Measurements from ENCODE around the gene CSK.

The CSK gene

DNA sequence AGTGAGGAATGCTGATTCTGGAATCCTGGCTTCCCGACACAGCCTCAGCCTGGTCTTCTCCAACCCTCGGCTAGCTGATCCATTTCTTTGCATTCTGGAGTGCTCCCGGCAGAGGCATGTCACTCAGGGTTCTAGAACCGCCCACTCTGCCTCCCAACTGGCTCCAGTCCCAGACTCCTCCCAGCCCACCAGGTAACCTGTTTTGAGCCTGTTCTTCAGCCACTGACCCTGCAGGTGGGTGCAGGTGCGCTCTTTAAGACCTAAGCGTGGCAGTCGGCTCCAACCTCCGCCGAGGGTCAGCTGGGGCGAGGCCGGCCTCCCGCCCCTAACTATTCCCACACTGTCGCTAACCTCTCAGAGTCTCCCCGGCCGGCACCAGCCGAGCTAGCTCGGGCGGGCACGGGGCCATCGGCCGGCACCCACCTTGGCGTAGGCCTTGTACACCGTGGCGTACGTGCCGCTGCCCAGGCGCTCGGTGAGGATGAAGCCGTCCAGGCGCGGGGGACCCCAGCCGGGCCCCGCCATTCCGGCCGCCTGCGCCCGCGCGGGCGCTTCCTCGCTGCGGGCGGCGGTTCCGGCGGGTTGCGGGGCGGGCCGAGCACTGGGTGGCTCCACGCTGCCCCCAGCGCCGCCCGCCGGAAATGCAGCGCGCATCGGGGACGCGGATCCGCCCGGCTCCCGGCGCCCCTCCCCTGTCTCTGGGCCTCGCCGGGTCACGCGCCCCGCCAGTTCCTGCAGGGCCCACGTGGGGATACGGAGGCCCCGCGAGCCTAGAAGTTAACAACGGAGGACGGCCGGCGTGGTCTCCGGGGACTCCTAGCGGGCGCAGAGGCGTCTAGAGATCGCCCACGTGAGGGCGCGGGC is 60.9 kb downstream of the CSK start, which contains the start of gene ULK3:
ULK3 (minus strand) TSS at position 576 of the 864 bp plus-strand sequence; CDS start at position 525, 51 bp downstream.
- DNase-seq (ENCODE audit: low read depth, low spot score), result peak; percentile 96

DNA sequence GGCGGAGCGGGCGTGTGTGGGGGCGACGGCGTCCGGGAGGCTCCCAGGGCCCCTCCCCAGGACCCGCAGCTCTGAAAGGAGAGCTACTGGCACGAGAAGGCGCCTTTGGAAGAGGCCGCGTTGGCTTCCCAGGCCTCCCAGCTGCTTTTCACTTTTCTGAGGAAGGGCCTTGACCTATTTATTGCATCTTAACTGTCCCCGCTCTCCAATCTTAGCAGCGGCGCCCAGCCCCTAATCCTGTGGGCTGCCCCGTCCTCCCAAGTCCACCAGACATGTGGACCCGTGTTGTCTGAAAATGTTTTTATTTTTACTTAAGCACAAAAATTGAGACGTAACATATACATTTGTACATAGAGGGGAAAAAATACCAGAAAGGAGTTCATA is 61.6 kb downstream of the CSK start:
- DNase-seq (ENCODE audit: low read depth, low spot score), result no peak

DNA sequence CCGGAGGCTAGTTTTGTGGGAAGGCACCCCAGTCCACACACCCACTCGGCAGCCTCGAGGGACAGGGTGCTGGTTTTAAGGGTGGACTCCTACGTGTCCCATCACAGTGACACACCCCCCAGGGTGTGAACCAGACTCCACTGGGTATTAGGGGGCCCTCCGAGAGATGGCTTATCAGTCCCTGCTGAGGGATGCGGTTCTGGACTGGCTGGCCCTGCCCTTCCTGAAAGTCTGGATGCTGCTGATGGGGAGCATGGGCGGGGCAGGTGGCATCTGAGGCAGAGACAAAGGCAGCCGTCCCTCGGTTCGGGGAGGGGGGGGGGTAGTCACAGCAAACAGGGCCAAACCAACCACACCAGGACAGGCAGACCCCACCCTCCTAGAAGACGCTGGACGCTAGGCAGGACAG is 62.0 kb downstream of the CSK start:
- DNase-seq (ENCODE audit: low read depth, low spot score), result no peak

DNA sequence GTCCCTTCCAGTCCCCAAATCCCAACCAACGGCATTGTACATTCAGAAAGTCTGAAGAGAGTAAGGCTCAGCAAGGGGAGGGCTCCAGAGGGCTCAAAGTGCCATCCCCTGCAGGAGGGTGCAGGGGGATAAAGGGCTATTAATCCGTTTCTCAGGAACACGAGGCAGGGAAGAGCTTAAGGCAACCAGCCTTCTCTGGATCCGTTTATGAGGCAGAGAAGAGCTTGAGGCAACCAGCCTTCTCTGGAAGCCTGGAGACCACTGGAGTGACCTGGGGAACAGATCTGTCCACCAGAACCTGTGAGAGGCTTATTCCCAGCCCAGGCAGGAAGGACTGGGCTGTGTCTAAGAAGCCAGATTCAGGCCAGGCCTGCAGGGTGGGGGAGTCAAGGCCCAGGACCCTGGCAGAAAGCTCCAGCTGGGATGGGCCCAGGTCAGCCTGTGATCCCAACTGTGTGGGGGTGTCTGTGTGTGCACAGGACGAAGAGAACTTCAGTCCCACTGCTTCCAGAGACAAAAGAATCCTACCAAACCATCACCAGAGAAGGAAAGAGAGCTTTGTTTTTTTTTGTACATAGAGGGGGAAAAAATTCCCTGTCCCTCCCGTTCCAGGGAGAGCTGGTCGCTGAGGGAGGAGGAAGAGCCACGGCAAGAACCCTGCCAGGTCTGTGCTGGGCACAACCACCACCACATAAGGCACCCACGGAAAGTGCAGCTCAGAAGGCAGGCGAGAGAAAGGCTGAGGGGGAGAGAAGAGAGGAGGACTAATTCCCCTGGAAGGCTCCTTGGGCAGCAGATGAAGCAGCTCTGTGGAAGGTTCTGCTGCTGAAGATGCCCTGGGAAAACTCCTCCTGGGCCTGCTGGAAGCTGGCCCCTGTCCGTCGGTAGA is 62.7 kb downstream of the CSK start:
- DNase-seq (ENCODE audit: low read depth, low spot score), result no peak

DNA sequence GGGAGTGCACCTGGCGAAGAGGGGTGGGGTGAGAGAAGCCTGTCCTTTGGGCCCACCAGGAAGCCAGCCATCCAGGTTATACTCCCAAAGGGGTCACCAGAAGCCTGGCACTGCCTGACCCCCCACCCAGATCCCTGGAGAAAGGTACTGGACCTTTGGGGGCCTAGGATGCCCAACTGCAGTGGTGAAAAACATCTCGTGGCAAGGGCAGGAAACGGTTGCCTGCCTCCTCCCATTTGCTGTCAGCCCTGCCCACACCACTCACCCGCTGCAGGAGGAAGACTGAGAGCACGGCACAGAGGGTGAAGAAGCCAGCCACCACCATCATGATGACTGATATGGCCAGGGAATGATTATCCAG is 63.3 kb downstream of the CSK start:
- DNase-seq (ENCODE audit: low read depth, low spot score), result no peak

DNA sequence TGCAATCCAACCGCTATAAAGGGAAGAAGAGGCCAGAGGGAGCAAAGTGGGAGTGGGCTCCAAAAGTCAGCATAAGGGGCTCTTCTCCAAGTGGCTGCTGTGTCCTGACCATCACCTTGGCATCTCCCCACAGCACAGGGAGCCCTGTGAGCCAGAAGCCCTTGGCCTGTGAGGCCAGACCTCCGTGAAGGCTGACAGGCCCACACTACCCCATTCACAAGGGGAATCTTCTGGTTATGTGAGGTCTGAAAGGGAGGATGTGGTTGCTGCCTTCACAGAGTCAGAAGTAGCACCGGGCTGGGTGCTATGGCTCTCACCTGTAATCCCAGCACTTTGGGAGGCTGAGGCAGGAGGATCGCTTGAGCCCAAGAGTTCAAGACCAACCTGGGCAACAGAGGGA is 63.7 kb downstream of the CSK start:
- DNase-seq (ENCODE audit: low read depth, low spot score), result no peak

DNA sequence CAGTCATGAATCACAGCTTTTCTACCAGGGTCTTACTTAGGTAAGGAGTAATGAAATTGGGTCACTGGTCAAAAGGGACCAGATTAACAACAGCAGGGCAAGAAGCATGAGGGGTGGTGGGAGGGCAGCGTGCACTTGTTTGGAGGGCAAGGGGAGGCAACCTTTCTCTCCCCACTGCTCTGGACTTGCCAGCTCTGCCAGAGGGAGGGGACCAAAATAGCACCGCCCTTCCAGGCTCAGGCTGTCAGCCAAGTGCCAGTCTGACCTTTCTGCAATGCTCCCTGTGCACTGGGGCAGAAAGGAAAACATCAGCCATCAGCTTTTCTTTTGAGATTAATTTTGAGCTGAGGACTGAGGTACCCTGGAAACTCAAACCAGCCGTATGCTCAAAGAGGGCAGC is 65.6 kb downstream of the CSK start:
- DNase-seq (ENCODE audit: low read depth, low spot score), result peak; percentile 22

DNA sequence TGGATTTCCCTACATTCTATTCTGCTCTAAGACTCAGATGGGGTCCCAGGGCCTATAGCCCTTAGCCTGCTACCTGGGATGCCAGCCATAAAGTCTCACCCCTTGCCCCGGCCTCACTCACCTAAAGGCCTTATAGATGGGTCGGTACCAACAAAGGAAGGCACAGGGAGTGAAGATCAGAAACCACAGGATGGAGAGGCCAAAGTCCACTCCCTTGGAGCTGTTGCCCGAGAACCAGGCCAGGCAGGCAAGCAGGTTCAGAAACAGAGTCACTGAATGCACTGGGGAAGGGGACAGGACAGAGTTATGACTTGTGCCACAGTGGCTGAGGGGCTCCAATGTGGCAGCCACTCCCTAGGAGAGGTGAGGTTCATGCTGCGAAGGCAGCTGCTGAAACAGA is 68.5 kb downstream of the CSK start:
- no peak for DNase-seq (ENCODE audit: low read depth, low spot score)

DNA sequence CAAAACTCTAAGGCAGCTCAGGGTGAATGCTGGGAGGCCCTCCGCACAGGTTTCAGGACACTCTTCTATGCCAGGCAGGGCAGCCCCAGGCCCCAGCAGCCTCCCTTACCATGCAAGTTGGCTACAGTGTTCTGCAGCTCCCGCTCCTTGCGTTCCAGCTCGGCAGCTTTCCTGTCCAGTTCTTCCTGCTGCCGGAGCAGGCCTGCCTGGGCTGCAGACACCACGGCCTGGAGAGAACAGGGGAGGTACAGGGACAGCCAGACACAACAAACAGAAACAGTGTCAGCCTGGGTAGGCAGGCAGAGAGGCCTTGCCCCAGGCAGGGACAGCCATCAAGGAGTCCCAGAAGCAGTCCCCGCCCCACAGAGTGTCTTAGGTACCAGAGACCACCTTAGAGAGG is 70.1 kb downstream of the CSK start:
- no peak for DNase-seq (ENCODE audit: low read depth, low spot score)
